Urinary bladder (tissue), 4 donors: ENCODE measurements around the gene C1orf116. TPM values are rescaled to one million over a fixed set of nuclear protein-coding genes. Genes with fewer than 3 reads are reported as not detected.
A peak's percentile ranks its signal among the peaks of the same experiment; 100 is the strongest.

Source experiments
- DNase-seq: peaks from one replicate; pipeline ENCODE4 v3.0.0-alpha.2; 2015; ENCODE audit errors: extremely low spot score
- H3K27ac ChIP-seq: one replicate; pipeline ENCODE4 v1.5.1; 2013; ENCODE audit warnings: low read depth, mild to moderate bottlenecking, moderate library complexity
- H3K36me3 ChIP-seq: one replicate; pipeline ENCODE4 v1.6.1; 2013; ENCODE audit warnings: mild to moderate bottlenecking, moderate library complexity; ENCODE audit not compliant: insufficient read depth
- H3K4me1 ChIP-seq: one replicate; pipeline ENCODE4 v1.6.1; 2013; ENCODE audit warnings: mild to moderate bottlenecking, moderate library complexity; ENCODE audit not compliant: insufficient read depth
- H3K4me3 ChIP-seq: one replicate; pipeline ENCODE4 v1.5.1; 2013; ENCODE audit warnings: low read depth, low read length
- WGBS: extraction: QIAGEN DNeasy Blood & Tissue Kit; methylation state at CpG from one replicate; pipeline ENCODE4 v1.1.7; 2013; 5-methylcytosine and 5-hydroxymethylcytosine counted together
- polyA plus RNA-seq: library from polyadenylated mRNA; stranded (reverse); fragments of 200-250 nt; gene quantifications from one replicate; pipeline ENCODE4 v1.2.3, GENCODE V29; 2013
- total RNA-seq: library from RNA; depleted of rRNA; stranded (reverse); fragments of >200 nt; gene quantifications from one replicate; pipeline ENCODE4 v1.2.3, GENCODE V29; 2014
- donor health status: healthy with polysubstance abuse.
- donor health status: healthy.

The C1orf116 gene
- total and polyA plus RNA-seq, 2 donors = 2.7 to 6.2 TPM

- H3K36me3 ChIP-seq = no peaks in the 10 kb centered on the region
- WGBS = 84% methylated on average over 1 of the region's 1 CpG
- DNase-seq = no peak
- H3K4me1 ChIP-seq = no peaks in the 10 kb centered on the region
- H3K4me3 ChIP-seq = no peak overlapping the region
- H3K27ac ChIP-seq = no peak overlapping the region
Measured at GRCh38 chr1:207036865-207037264, 4.3 kb upstream of the C1orf116 start.

- H3K4me3 ChIP-seq = no peak overlapping the region
- 78% methylated on average over 4 of the region's 4 CpGs for WGBS
Measured at GRCh38 chr1:207035877-207036551, 3.5 kb upstream of the C1orf116 start.

GRCh38 chr1:207034998-207035397 is 2.4 kb upstream of the C1orf116 start:
- no peak for DNase-seq
- Histone ChIP-seq H3K4me1 (no peaks in the 10 kb centered on the region), H3K27ac (no peak overlapping the region), H3K4me3 (no peak overlapping the region), H3K36me3 (no peaks in the 10 kb centered on the region)

More at GRCh38 chr1:207035877-207036551, 3.5 kb upstream of the C1orf116 start:
- Histone ChIP-seq H3K27ac (no peak overlapping the region), H3K4me1 (no peaks in the 10 kb centered on the region), H3K36me3 (no peaks in the 10 kb centered on the region)
- no peak for DNase-seq

- H3K36me3 ChIP-seq = no peaks in the 10 kb centered on the region
- H3K4me1 ChIP-seq = no peaks in the 10 kb centered on the region
- H3K4me3 ChIP-seq = no peak overlapping the region
- DNase-seq = no peak
- WGBS = 66% methylated on average over 1 of the region's 1 CpG
- no peak overlapping the region for H3K27ac ChIP-seq
Measured at GRCh38 chr1:207034208-207034607, 1.7 kb upstream of the C1orf116 start.

- peaks cover 2% of the 10 kb centered on the region for H3K4me1 ChIP-seq
- DNase-seq = no peak
- 71% methylated on average over 2 of the region's 2 CpGs for WGBS
- H3K27ac ChIP-seq = no peak overlapping the region
- H3K36me3 ChIP-seq = no peaks in the 10 kb centered on the region
- H3K4me3 ChIP-seq = no peak overlapping the region
Measured at GRCh38 chr1:207033302-207033701, 746 bp upstream of the C1orf116 start.

- no peak for DNase-seq
- 73% methylated on average over 7 of the region's 7 CpGs for WGBS
- Histone ChIP-seq H3K4me3 (peak overlapping the region; percentile 6), H3K4me1 (peaks cover 2% of the 10 kb centered on the region), H3K36me3 (no peaks in the 10 kb centered on the region), H3K27ac (no peak overlapping the region)
Measured at GRCh38 chr1:207031632-207032264, 808 bp downstream of the C1orf116 start.

GRCh38 chr1:207031016-207031415 is 1.5 kb downstream of the C1orf116 start:
- H3K36me3 ChIP-seq = no peaks in the 10 kb centered on the region
- peaks cover 2% of the 10 kb centered on the region for H3K4me1 ChIP-seq
- DNase-seq = no peak
- H3K4me3 ChIP-seq = no peak overlapping the region
- H3K27ac ChIP-seq = no peak overlapping the region
- WGBS = 59% methylated on average over 1 of the region's 1 CpG

GRCh38 chr1:207030522-207031009 is 2.0 kb downstream of the C1orf116 start:
- no peak for DNase-seq
- no peaks in the 10 kb centered on the region for H3K36me3 ChIP-seq
- no peak overlapping the region for H3K27ac ChIP-seq
- no peak overlapping the region for H3K4me3 ChIP-seq
- 79% methylated on average over 5 of the region's 5 CpGs for WGBS
- H3K4me1 ChIP-seq = peaks cover 2% of the 10 kb centered on the region

- no peaks in the 10 kb centered on the region for H3K36me3 ChIP-seq
- no peak overlapping the region for H3K4me3 ChIP-seq
- H3K4me1 ChIP-seq = peaks cover 2% of the 10 kb centered on the region
- no peak for DNase-seq
- WGBS = 69% methylated on average over 5 of the region's 5 CpGs
- H3K27ac ChIP-seq = peak overlapping the region; percentile 49
Measured at GRCh38 chr1:207029701-207030521, 2.6 kb downstream of the C1orf116 start.

GRCh38 chr1:207028884-207029650 is 3.5 kb downstream of the C1orf116 start:
- DNase-seq = no peak
- H3K36me3 ChIP-seq = no peaks in the 10 kb centered on the region
- H3K4me1 ChIP-seq = peaks cover 2% of the 10 kb centered on the region
- no peak overlapping the region for H3K4me3 ChIP-seq
- H3K27ac ChIP-seq = peak overlapping the region; percentile 44
- 88% methylated on average over 2 of the region's 2 CpGs for WGBS

GRCh38 chr1:207027921-207028320 is 4.6 kb downstream of the C1orf116 start:
- Histone ChIP-seq H3K27ac (peak overlapping the region; percentile 33), H3K4me3 (no peak overlapping the region)
- DNase-seq = no peak

GRCh38 chr1:207027206-207027777 is 5.3 kb downstream of the C1orf116 start:
- Histone ChIP-seq H3K36me3 (no peaks in the 10 kb centered on the region), H3K4me3 (no peak overlapping the region), H3K27ac (peak overlapping the region; percentile 33), H3K4me1 (peaks cover 2% of the 10 kb centered on the region)
- WGBS = 87% methylated on average over 18 of the region's 18 CpGs
- no peak for DNase-seq

More at GRCh38 chr1:207027921-207028320, 4.6 kb downstream of the C1orf116 start:
- H3K36me3 ChIP-seq = no peaks in the 10 kb centered on the region
- H3K4me1 ChIP-seq = peaks cover 2% of the 10 kb centered on the region
- 90% methylated on average over 1 of the region's 1 CpG for WGBS

- no peak for DNase-seq
- Histone ChIP-seq H3K27ac (no peak overlapping the region), H3K4me1 (peaks cover 2% of the 10 kb centered on the region), H3K4me3 (no peak overlapping the region), H3K36me3 (no peaks in the 10 kb centered on the region)
- 28% methylated on average over 4 of the region's 4 CpGs for WGBS
Measured at GRCh38 chr1:207026104-207026534, 6.4 kb downstream of the C1orf116 start.
